ENCODE measurements around the gene GPR3. TPM values are rescaled to one million over a fixed set of nuclear protein-coding genes. Genes with fewer than 3 reads are reported as not detected.

GPR3 gene
- total RNA-seq, 1 donor from 2014 or later = 0.86 TPM

DNA sequence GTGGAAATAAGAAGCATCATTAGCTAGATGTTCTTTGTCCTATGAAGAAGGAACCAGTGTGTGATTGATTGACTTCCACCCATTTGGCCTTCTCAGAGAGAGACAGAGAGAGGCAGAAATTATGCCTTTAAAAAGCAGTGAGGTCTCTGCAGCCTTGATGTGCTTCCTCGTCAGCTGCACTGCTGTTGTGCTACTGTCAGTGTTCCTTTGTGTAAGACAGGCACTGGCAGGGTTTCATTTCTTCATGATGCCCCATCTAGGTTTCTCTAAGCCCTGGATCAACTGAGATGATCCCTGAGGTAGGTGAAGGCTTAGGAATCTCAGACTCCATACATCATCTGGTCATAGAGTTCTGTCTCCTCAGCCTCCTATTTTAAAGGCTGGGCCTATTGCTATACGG lies 34.9 kb downstream of the GPR3 start:
- Mint-ChIP-seq H3K4me1 (ENCODE audit: low read depth, unreplicated experiment) (peaks cover 41% of the 10 kb centered on the region), H3K27ac (ENCODE audit: unreplicated experiment) (no peak overlapping the region), H3K27me3 (ENCODE audit: low read depth, unreplicated experiment) (no peaks in the 10 kb centered on the region), H3K4me3 (ENCODE audit: unreplicated experiment) (no peak overlapping the region), H3K9me3 (ENCODE audit: unreplicated experiment) (no peaks in the 10 kb centered on the region), H3K36me3 (ENCODE audit: low read depth, unreplicated experiment) (peaks cover 9% of the 10 kb centered on the region)
- peaks cover 55% of the 10 kb centered on the region for H3K79me2 ChIP-seq (ENCODE audit: insufficient read depth, low read length)
- peaks cover 6% of the 10 kb centered on the region for H3K4me1 ChIP-seq (ENCODE audit: insufficient read depth, low read length)
- DNase-seq (ENCODE audit: low read depth) = no peak
- H4K20me1 ChIP-seq (ENCODE audit: insufficient read depth, low read length) = peaks cover 50% of the 10 kb centered on the region
- H3K9ac ChIP-seq (ENCODE audit: low read length) = no peak overlapping the region
- TF ChIP-seq EZH2 (IDR thresholded peaks at IDR 0.05; ENCODE audit: insufficient read depth, low read length) = no peak
- TF ChIP-seq, protein P1, sequence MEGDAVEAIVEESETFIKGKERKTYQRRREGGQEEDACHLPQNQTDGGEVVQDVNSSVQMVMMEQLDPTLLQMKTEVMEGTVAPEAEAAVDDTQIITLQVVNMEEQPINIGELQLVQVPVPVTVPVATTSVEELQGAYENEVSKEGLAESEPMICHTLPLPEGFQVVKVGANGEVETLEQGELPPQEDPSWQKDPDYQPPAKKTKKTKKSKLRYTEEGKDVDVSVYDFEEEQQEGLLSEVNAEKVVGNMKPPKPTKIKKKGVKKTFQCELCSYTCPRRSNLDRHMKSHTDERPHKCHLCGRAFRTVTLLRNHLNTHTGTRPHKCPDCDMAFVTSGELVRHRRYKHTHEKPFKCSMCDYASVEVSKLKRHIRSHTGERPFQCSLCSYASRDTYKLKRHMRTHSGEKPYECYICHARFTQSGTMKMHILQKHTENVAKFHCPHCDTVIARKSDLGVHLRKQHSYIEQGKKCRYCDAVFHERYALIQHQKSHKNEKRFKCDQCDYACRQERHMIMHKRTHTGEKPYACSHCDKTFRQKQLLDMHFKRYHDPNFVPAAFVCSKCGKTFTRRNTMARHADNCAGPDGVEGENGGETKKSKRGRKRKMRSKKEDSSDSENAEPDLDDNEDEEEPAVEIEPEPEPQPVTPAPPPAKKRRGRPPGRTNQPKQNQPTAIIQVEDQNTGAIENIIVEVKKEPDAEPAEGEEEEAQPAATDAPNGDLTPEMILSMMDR (IDR thresholded peaks at IDR 0.05; ENCODE audit: insufficient read depth, low read depth, low read length) = no peak
- no peaks in the 10 kb centered on the region for H3K9me3 ChIP-seq (ENCODE audit: insufficient read depth, low read depth, low read length)
- no peak overlapping the region for H3K4me3 ChIP-seq (ENCODE audit: insufficient read depth, low read depth, low read length)
- H3K4me2 ChIP-seq (ENCODE audit: low read length) = no peak overlapping the region
- H3K27me3 ChIP-seq (ENCODE audit: insufficient read depth, low read length) = no peaks in the 10 kb centered on the region
- no peak overlapping the region for H3K27ac ChIP-seq (ENCODE audit: low read depth, low read length)
- peaks cover 3% of the 10 kb centered on the region for H3K36me3 ChIP-seq (ENCODE audit: insufficient read depth, low read length)
- H2AFZ ChIP-seq (ENCODE audit: low read depth, low read length) = no peak overlapping the region
- FAIRE-seq = no peak

DNA sequence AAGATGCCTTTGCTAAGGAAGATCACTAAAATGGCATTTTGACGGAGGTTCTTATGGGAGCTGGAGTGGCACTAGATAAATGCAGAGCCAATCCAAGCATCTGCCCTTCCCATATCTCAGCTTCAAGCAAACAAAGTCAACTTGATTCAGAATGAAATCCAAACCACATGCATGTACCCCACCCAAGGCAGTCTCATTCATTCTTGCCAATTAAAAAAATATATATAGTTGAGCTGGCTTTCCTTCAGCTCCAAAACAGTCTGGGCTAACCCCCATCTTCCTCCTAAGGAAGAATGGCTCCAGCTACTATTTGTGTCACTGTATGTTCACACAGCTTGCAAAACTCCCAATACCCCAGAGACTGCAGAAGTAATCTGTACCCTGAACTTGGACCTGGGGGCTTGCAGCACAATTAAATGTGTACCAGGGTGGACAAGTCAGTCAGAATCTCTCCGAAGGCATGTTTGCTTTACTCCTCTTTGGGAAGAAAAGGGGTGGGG lies 35.4 kb downstream of the GPR3 start:
- no peaks in the 10 kb centered on the region for H3K9me3 Mint-ChIP-seq (ENCODE audit: unreplicated experiment)
- Histone ChIP-seq H3K4me1 (ENCODE audit: insufficient read depth, low read length) (peaks cover 6% of the 10 kb centered on the region), H3K27ac (ENCODE audit: low read depth, low read length) (no peak overlapping the region), H3K27me3 (ENCODE audit: insufficient read depth, low read length) (no peaks in the 10 kb centered on the region), H3K79me2 (ENCODE audit: insufficient read depth, low read length) (peaks cover 56% of the 10 kb centered on the region), H3K9me3 (ENCODE audit: insufficient read depth, low read depth, low read length) (no peaks in the 10 kb centered on the region), H3K4me2 (ENCODE audit: low read length) (no peak overlapping the region), H3K9ac (ENCODE audit: low read length) (no peak overlapping the region), H4K20me1 (ENCODE audit: insufficient read depth, low read length) (peaks cover 50% of the 10 kb centered on the region), H3K4me3 (ENCODE audit: insufficient read depth, low read depth, low read length) (no peak overlapping the region), H2AFZ (ENCODE audit: low read depth, low read length) (no peak overlapping the region), H3K36me3 (ENCODE audit: insufficient read depth, low read length) (peaks cover 3% of the 10 kb centered on the region)
- DNase-seq (ENCODE audit: low read depth) = no peak
- no peak for FAIRE-seq
- H3K4me1 Mint-ChIP-seq (ENCODE audit: low read depth, unreplicated experiment) = peaks cover 39% of the 10 kb centered on the region
- H3K27me3 Mint-ChIP-seq (ENCODE audit: low read depth, unreplicated experiment) = no peaks in the 10 kb centered on the region
- no peak overlapping the region for H3K4me3 Mint-ChIP-seq (ENCODE audit: unreplicated experiment)
- H3K27ac Mint-ChIP-seq (ENCODE audit: unreplicated experiment) = peak overlapping the region; percentile 60
- no peak for TF ChIP-seq EZH2 (IDR thresholded peaks at IDR 0.05; ENCODE audit: insufficient read depth, low read length)
- TF ChIP-seq, protein P1 (IDR thresholded peaks at IDR 0.05; ENCODE audit: insufficient read depth, low read depth, low read length) = no peak
- H3K36me3 Mint-ChIP-seq (ENCODE audit: low read depth, unreplicated experiment) = peaks cover 9% of the 10 kb centered on the region

DNA sequence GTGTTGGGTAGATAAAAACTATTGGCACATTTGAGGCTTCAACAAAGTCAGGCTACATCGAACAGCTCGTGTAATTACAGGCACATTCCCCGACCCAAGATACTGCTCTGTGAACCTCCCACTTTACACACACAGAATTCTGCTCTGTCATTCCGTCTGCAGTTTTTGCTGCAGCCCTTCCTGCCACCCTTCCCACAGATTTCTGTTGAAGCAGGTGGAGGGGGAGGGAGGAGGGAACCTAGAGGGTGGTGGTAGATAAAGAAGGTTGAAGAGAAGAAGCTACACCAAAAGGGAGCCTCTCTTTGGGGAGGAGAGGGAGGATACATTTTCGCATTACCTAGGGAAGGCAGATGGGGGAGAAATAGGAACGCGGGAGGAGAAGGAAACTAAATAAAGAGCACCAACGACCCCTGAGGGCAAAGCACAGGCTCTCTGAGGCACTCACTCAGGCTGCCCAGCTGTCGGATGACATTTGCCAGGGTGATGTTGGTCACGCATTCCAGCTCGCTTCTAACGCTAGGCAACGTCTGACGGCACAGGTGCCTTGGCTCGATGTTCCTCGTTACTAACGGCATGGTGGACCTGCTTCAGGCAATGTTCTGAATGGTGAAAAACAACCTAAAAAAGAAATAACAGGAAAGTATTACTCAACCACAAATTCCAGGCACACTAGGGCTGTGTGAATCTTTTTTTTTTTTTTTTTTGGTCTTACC lies 36.0 kb downstream of the GPR3 start:
- H3K4me1 ChIP-seq (ENCODE audit: insufficient read depth, low read length) = peaks cover 6% of the 10 kb centered on the region
- peaks cover 9% of the 10 kb centered on the region for H3K36me3 Mint-ChIP-seq (ENCODE audit: low read depth, unreplicated experiment)
- no peak overlapping the region for H3K4me3 ChIP-seq (ENCODE audit: insufficient read depth, low read depth, low read length)
- DNase-seq (ENCODE audit: low read depth) = no peak
- peaks cover 59% of the 10 kb centered on the region for H3K79me2 ChIP-seq (ENCODE audit: insufficient read depth, low read length)
- H3K27ac Mint-ChIP-seq (ENCODE audit: unreplicated experiment) = peak overlapping the region; percentile 70
- H3K4me2 ChIP-seq (ENCODE audit: low read length) = no peak overlapping the region
- peaks cover 55% of the 10 kb centered on the region for H4K20me1 ChIP-seq (ENCODE audit: insufficient read depth, low read length)
- peaks cover 3% of the 10 kb centered on the region for H3K36me3 ChIP-seq (ENCODE audit: insufficient read depth, low read length)
- H2AFZ ChIP-seq (ENCODE audit: low read depth, low read length) = no peak overlapping the region
- H3K27me3 Mint-ChIP-seq (ENCODE audit: low read depth, unreplicated experiment) = no peaks in the 10 kb centered on the region
- H3K27ac ChIP-seq (ENCODE audit: low read depth, low read length) = no peak overlapping the region
- H3K9ac ChIP-seq (ENCODE audit: low read length) = no peak overlapping the region
- peaks cover 39% of the 10 kb centered on the region for H3K4me1 Mint-ChIP-seq (ENCODE audit: low read depth, unreplicated experiment)
- H3K9me3 ChIP-seq (ENCODE audit: insufficient read depth, low read depth, low read length) = no peaks in the 10 kb centered on the region
- H3K4me3 Mint-ChIP-seq (ENCODE audit: unreplicated experiment) = no peak overlapping the region
- H3K27me3 ChIP-seq (ENCODE audit: insufficient read depth, low read length) = no peaks in the 10 kb centered on the region
- FAIRE-seq = no peak
- TF ChIP-seq, protein P1 (IDR thresholded peaks at IDR 0.05; ENCODE audit: insufficient read depth, low read depth, low read length) = no peak
- TF ChIP-seq EZH2 (IDR thresholded peaks at IDR 0.05; ENCODE audit: insufficient read depth, low read length) = no peak
- H3K9me3 Mint-ChIP-seq (ENCODE audit: unreplicated experiment) = no peaks in the 10 kb centered on the region
